ENCODE measurements around the gene PIGH.
"Not testable (repeated sequence)": the region's sequence is repeated elsewhere in the genome, so short reads cannot be mapped to it uniquely, and the experiment has no call there.

The PIGH gene

GRCh38 chr14:67547224-67547780, 52.8 kb downstream of the PIGH start:
- DNase-seq = no peak

GRCh38 chr14:67544590-67544989, 55.5 kb downstream of the PIGH start:
- DNase-seq = no peak

GRCh38 chr14:67542620-67543019, 57.4 kb downstream of the PIGH start:
- DNase-seq = not testable (repeated sequence)

- DNase-seq = no peak
Observed at GRCh38 chr14:67541448-67542387, 58.4 kb downstream of the PIGH start.

All from NCI-H526 (cell line).